Loucy (cell line): Measurements from ENCODE around the gene CPED1.
A peak's percentile ranks its signal among the peaks of the same experiment; 100 is the strongest.

ENCODE experiments used
- H2AFZ ChIP-seq: fragments of 200-600 bp; sonication (generic); 2 replicates; pipeline ENCODE4 v1.6.0; 2016; ENCODE audit warnings: antibody characterized with exemption, mild to moderate bottlenecking, low read length, moderate library complexity
- H3F3A ChIP-seq: fragments of 200-600 bp; 2 replicates; pipeline ENCODE4 v1.6.0; 2016; ENCODE audit warnings: antibody characterized with exemption, low read depth, mild to moderate bottlenecking
- H3K27me3 ChIP-seq: fragments of 200-600 bp; sonication (generic); 2 replicates; pipeline ENCODE4 v1.6.1; 2014; ENCODE audit warnings: low read length, mild to moderate bottlenecking; ENCODE audit not compliant: insufficient read depth, poor library complexity, severe bottlenecking
- H3K36me3 ChIP-seq: fragments of 200-600 bp; sonication (generic); 2 replicates; pipeline ENCODE4 v1.6.1; 2016; ENCODE audit warnings: low read length; ENCODE audit not compliant: insufficient read depth
- H3K4me1 ChIP-seq: fragments of 200-600 bp; sonication (generic); 2 replicates; pipeline ENCODE4 v1.5.1; 2014; ENCODE audit warnings: low read length, mild to moderate bottlenecking; ENCODE audit not compliant: insufficient read depth, poor library complexity, severe bottlenecking
- H3K4me2 ChIP-seq: fragments of 200-600 bp; sonication (generic); 2 replicates; pipeline ENCODE4 v1.6.0; 2014; ENCODE audit warnings: antibody characterized with exemption, low read length, low read depth, mild to moderate bottlenecking; ENCODE audit not compliant: poor library complexity, severe bottlenecking
- H3K4me3 ChIP-seq: fragments of 200-600 bp; sonication (generic); 2 replicates; pipeline ENCODE4 v1.5.1; 2014; ENCODE audit warnings: low read length, mild to moderate bottlenecking, mixed read lengths; ENCODE audit not compliant: poor library complexity, severe bottlenecking
- H3K79me2 ChIP-seq: fragments of 200-600 bp; sonication (generic); 2 replicates; pipeline ENCODE4 v1.6.1; 2014; ENCODE audit warnings: low read length; ENCODE audit not compliant: insufficient read depth
- H3K9ac ChIP-seq: fragments of 200-600 bp; sonication (generic); 2 replicates; pipeline ENCODE4 v1.6.0; 2014; ENCODE audit warnings: mild to moderate bottlenecking, low read depth, low read length, moderate library complexity; ENCODE audit not compliant: poor library complexity, severe bottlenecking
- H3K9me2 ChIP-seq: fragments of 200-600 bp; sonication (generic); replicated peaks from 2 replicates; pipeline ENCODE4 v1.6.1; 2016; ENCODE audit warnings: low read depth, low read length, mixed read lengths
- H3K9me3 ChIP-seq: fragments of 200-600 bp; sonication (generic); 2 replicates; pipeline ENCODE4 v1.6.1; 2014; ENCODE audit warnings: mild to moderate bottlenecking, antibody characterized with exemption, low read length, low read depth; ENCODE audit not compliant: insufficient read depth
- H4K20me1 ChIP-seq: fragments of 200-600 bp; sonication (generic); 2 replicates; pipeline ENCODE4 v1.6.0; 2014; ENCODE audit warnings: antibody characterized with exemption, low read length, mild to moderate bottlenecking; ENCODE audit not compliant: insufficient read depth, poor library complexity, severe bottlenecking
- CTCF ChIP-seq: fragments of 200-600 bp; sonication (generic); conservative IDR thresholded peaks from 2 replicates; pipeline ENCODE4 v1.5.1; 2014; ENCODE audit warnings: mild to moderate bottlenecking, antibody characterized with exemption, low read length
- EZH2phosphoT487 ChIP-seq: fragments of 200-600 bp; IDR thresholded peaks from 2 replicates; pipeline ENCODE4 v1.6.1; 2018; ENCODE audit warnings: antibody characterized with exemption, mild to moderate bottlenecking, moderate library complexity, borderline replicate concordance

The CPED1 gene

GRCh38 chr7:121133444-121133843 lies 144.9 kb downstream of the CPED1 start:
- no peaks in the 10 kb centered on the region for H3K36me3 ChIP-seq
- H3K27me3 ChIP-seq: no peaks in the 10 kb centered on the region
- H3K4me1 ChIP-seq: no peaks in the 10 kb centered on the region
- H3F3A ChIP-seq: no peaks in the 10 kb centered on the region
- TF ChIP-seq EZH2phosphoT487: no peak
- no peak for TF ChIP-seq CTCF
- no peak overlapping the region for H3K4me2 ChIP-seq
- no peaks in the 10 kb centered on the region for H3K9me2 ChIP-seq
- H3K79me2 ChIP-seq: no peaks in the 10 kb centered on the region
- H4K20me1 ChIP-seq: no peaks in the 10 kb centered on the region
- no peak overlapping the region for H2AFZ ChIP-seq
- no peak overlapping the region for H3K9ac ChIP-seq
- H3K4me3 ChIP-seq: no peak overlapping the region
- no peaks in the 10 kb centered on the region for H3K9me3 ChIP-seq

- no peaks in the 10 kb centered on the region for H3F3A ChIP-seq
- TF ChIP-seq CTCF: no peak
- no peak for TF ChIP-seq EZH2phosphoT487
- H4K20me1 ChIP-seq: no peaks in the 10 kb centered on the region
- no peaks in the 10 kb centered on the region for H3K27me3 ChIP-seq
- no peaks in the 10 kb centered on the region for H3K9me3 ChIP-seq
- no peak overlapping the region for H2AFZ ChIP-seq
- no peak overlapping the region for H3K4me2 ChIP-seq
- no peaks in the 10 kb centered on the region for H3K9me2 ChIP-seq
- no peaks in the 10 kb centered on the region for H3K79me2 ChIP-seq
- H3K4me1 ChIP-seq: no peaks in the 10 kb centered on the region
- H3K9ac ChIP-seq: no peak overlapping the region
- no peaks in the 10 kb centered on the region for H3K36me3 ChIP-seq
- H3K4me3 ChIP-seq: no peak overlapping the region
Measured at GRCh38 chr7:121137580-121137979, 149.1 kb downstream of the CPED1 start.

- no peaks in the 10 kb centered on the region for H3F3A ChIP-seq
- no peak overlapping the region for H3K4me3 ChIP-seq
- H3K9ac ChIP-seq: no peak overlapping the region
- H3K4me1 ChIP-seq: no peaks in the 10 kb centered on the region
- H3K9me2 ChIP-seq: no peaks in the 10 kb centered on the region
- H3K4me2 ChIP-seq: peak overlapping the region; percentile 11
- H3K36me3 ChIP-seq: no peaks in the 10 kb centered on the region
- TF ChIP-seq EZH2phosphoT487 (no peak), CTCF (no peak)
- H3K27me3 ChIP-seq: no peaks in the 10 kb centered on the region
- H3K9me3 ChIP-seq: no peaks in the 10 kb centered on the region
- H2AFZ ChIP-seq: no peak overlapping the region
- no peaks in the 10 kb centered on the region for H4K20me1 ChIP-seq
- no peaks in the 10 kb centered on the region for H3K79me2 ChIP-seq
Measured at GRCh38 chr7:121138262-121138933, 149.9 kb downstream of the CPED1 start.
